Aorta (tissue), 5 donors: ENCODE measurements around the gene CPB1. TPM values are rescaled to one million over a fixed set of nuclear protein-coding genes. Genes with fewer than 3 reads are reported as not detected.

ENCODE experiments used
- ATAC-seq: fragments of 200-7000 bp; cut with Tn5 transposase; one replicate; pipeline ENCODE4 v1.9.1; 2022; ENCODE audit warnings: moderate library complexity; ENCODE audit not compliant: low FRiP score
- DNase-seq, 2 donors: peaks; one replicate each; pipeline ENCODE4 v3.0.0-alpha.2; 2020
- H3K27ac ChIP-seq, 2 donors: one replicate each; pipeline ENCODE4 v1.5.1; 2013; ENCODE audit warnings: low read length in 2 of 2, mild to moderate bottlenecking in 2 of 2, moderate library complexity in 2 of 2, control low read depth in 1 of 2, inconsistent platforms in 1 of 2, low read depth in 1 of 2
- H3K27me3 ChIP-seq, 2 donors: one replicate each; pipeline ENCODE4 v1.6.1; 2013; ENCODE audit warnings: control low read depth in 1 of 2, low read length in 1 of 2, mild to moderate bottlenecking in 1 of 2, moderate library complexity in 1 of 2; ENCODE audit not compliant: insufficient read depth in 2 of 2, control insufficient read depth in 1 of 2
- H3K36me3 ChIP-seq, 2 donors: one replicate each; pipeline ENCODE4 v1.6.1; 2013; ENCODE audit warnings: control low read depth in 1 of 2, low read length in 1 of 2, mild to moderate bottlenecking in 1 of 2; ENCODE audit not compliant: insufficient read depth in 2 of 2, control insufficient read depth in 1 of 2
- H3K4me1 ChIP-seq, 2 donors: one replicate each; pipeline ENCODE4 v1.6.1; 2013; ENCODE audit warnings: low read length in 2 of 2, control low read depth in 1 of 2, mild to moderate bottlenecking in 1 of 2, moderate library complexity in 1 of 2; ENCODE audit not compliant: insufficient read depth in 2 of 2, control insufficient read depth in 1 of 2
- H3K4me3 ChIP-seq, 2 donors: one replicate each; pipeline ENCODE4 v1.5.1; 2013; ENCODE audit warnings: low read length in 2 of 2, control low read depth in 1 of 2, mild to moderate bottlenecking in 1 of 2
- H3K9me3 ChIP-seq: one replicate; pipeline ENCODE4 v1.6.1; 2013; ENCODE audit warnings: mild to moderate bottlenecking, low read length; ENCODE audit not compliant: control insufficient read depth
- WGBS, 2 donors: extraction: QIAGEN DNeasy Blood & Tissue Kit; methylation state at CpG; one replicate each; pipeline ENCODE4 v1.1.7; 2013; 5-methylcytosine and 5-hydroxymethylcytosine counted together
- intact Hi-C, 2 donors: fragments of 100-400 bp; cut with DNase I; formaldehyde crosslinking; loops; one replicate each; pipeline versions ENCODE4 v1.14.2 to v1.15.0; 2022
- polyA plus RNA-seq, 2 donors: library from polyadenylated mRNA; stranded (reverse); fragments of 200-250 nt; gene quantifications; one replicate each; pipeline ENCODE4 v1.2.3, GENCODE V29; 2013
- total RNA-seq, 2 donors: library from RNA; stranded (reverse); fragmentation: NEBNext Ultra II Directional; extraction: Animal tissue kit (Norgen Biotek cat#: 25700); gene quantifications; one replicate each; pipeline ENCODE4 v1.2.1, GENCODE V29; 2021
- donor health status: healthy with polysubstance abuse.
- donor health status: Bipolar disorder and iron deficiency.
- donor health status: DM: no; HTN: no; CAD: no.
- donor health status: DM: no; HTN: no; CAD: no.
- donor health status: DM: yes; HTN: yes; CAD: no.

Gene CPB1
- total and polyA plus RNA-seq, 4 donors: 3.9 to 7.3 (median 6.0) TPM

DNA sequence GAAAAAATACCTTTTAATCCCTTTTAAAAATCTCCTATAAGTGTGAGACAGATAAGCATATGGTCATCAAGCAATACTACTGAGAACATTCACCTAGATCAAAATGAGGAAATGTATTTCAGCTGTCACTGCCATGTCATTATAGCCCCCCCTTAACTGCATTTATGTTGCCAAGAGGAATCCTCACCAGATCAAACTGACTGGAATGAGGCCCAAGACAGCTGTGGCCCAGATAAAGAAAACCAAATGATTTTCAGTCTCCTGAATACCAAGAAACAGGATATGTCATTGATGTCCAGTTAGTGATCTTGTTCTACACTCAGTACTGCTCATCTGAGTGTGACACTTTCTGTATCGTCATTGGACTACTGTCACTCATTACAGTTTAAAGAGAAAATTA is 35.1 kb upstream of the CPB1 start:
- no peak for DNase-seq
- intact Hi-C loops: no loop called here

DNA sequence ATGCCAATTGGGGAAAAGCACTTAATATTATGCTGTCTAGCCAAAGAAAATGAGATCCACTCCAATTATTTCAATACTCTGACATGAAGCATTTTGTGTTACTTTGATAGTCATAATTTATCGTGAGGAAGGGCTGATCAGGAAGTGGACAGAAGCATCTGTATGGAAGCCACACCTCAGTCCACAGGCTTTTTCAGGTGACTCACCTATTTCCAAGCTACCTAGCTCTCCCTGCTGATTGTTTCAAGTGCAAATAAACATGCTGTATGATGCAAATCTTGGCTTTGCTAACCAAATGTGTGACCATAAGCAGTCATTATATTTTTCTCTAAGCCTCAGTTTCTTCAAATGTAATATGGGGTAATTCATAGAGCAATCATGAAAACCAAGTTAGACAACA is 30.8 kb upstream of the CPB1 start:
- no peaks in the 10 kb centered on the region for H3K27me3 ChIP-seq
- no peak for DNase-seq
- no peaks in the 10 kb centered on the region for H3K9me3 ChIP-seq
- no peak overlapping the region for H3K4me3 ChIP-seq
- H3K36me3 ChIP-seq: no peaks in the 10 kb centered on the region
- intact Hi-C loops: no loop called here
- no peaks in the 10 kb centered on the region for H3K4me1 ChIP-seq
- no peak overlapping the region for H3K27ac ChIP-seq
- 47 to 54% methylated on average over 1 of the region's 1 CpG for WGBS, 2 donors
- no peak for ATAC-seq

More for the DNA sequence above, 35.1 kb upstream of the CPB1 start:
- no peaks in the 10 kb centered on the region for H3K36me3 ChIP-seq
- H3K4me3 ChIP-seq: no peak overlapping the region
- no peaks in the 10 kb centered on the region for H3K27me3 ChIP-seq
- H3K4me1 ChIP-seq: no peaks in the 10 kb centered on the region
- 90 to 97% methylated on average over 1 of the region's 1 CpG for WGBS, 2 donors
- ATAC-seq: no peak
- H3K9me3 ChIP-seq: no peaks in the 10 kb centered on the region
- no peak overlapping the region for H3K27ac ChIP-seq

DNA sequence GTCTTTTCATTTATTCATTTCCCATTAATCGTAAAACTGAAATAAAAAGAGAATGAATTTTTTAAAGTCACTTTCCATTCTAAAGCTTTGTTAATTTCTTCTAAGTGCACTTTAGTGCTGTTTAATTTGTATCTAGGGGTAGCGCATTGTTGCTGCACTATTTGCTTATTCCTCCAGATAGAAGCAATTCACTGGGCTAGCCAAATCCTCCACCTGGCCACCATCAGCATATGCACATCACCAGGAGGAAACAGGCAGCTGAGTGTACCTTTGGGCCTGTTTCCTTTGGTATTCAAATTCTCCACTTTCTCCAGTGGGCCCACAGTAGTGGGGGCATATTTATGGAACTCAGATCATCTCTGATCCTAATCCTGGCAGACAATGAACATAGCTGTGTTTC is 29.8 kb upstream of the CPB1 start:
- DNase-seq (no peak), ATAC-seq (no peak)
- Histone ChIP-seq H3K9me3 (no peaks in the 10 kb centered on the region), H3K27ac (no peak overlapping the region), H3K4me1 (no peaks in the 10 kb centered on the region), H3K27me3 (no peaks in the 10 kb centered on the region), H3K36me3 (no peaks in the 10 kb centered on the region), H3K4me3 (no peak overlapping the region)
- WGBS, 2 donors: 87 to 88% methylated on average over 2 of the region's 2 CpGs
- intact Hi-C loops: no loop called here

DNA sequence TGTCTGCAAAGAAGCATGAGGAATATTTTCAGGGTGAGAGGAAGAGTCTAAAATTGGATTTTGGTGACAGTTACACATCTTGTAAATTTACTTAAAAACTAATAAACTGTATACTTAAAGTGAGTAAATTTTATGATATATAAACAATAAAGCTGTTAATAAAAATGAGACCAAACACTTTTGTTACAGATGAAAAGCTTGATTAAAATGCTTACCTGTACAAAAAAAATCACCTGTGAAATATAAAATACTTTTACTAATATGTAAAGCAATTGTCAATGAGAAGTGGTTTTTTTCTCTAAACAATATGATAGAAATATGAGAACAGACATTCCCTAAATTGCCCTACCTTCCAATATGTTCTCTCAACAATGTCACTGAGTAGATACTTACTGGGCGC is 27.2 kb upstream of the CPB1 start:
- DNase-seq: no peak
- H3K9me3 ChIP-seq: no peaks in the 10 kb centered on the region
- intact Hi-C loops: no loop called here
- no peaks in the 10 kb centered on the region for H3K4me1 ChIP-seq
- 90 to 95% methylated on average over 1 of the region's 1 CpG for WGBS, 2 donors
- no peaks in the 10 kb centered on the region for H3K27me3 ChIP-seq
- no peak overlapping the region for H3K4me3 ChIP-seq
- H3K27ac ChIP-seq: no peak overlapping the region
- no peak for ATAC-seq
- no peaks in the 10 kb centered on the region for H3K36me3 ChIP-seq

DNA sequence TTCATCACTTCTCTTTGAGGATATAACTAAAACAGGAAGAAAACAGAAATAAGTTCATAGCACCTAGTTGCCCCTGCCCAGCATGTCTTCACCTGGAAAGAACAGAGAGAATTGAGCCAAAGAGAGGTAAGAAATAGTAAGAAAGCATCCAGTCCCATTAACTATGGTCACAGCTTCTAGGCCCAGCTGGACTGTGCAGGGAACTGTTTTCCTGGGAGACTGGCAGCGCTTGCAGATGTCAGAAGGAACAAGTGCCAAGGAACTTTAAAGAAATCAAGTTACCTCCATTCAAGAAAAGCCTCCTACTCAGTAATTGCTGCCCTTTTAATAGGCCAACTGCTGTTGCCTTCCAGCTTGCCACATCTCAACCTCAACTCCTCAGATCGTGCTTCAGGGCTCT is 17.8 kb upstream of the CPB1 start:
- intact Hi-C loops: no loop called here
- ATAC-seq: no peak

DNA sequence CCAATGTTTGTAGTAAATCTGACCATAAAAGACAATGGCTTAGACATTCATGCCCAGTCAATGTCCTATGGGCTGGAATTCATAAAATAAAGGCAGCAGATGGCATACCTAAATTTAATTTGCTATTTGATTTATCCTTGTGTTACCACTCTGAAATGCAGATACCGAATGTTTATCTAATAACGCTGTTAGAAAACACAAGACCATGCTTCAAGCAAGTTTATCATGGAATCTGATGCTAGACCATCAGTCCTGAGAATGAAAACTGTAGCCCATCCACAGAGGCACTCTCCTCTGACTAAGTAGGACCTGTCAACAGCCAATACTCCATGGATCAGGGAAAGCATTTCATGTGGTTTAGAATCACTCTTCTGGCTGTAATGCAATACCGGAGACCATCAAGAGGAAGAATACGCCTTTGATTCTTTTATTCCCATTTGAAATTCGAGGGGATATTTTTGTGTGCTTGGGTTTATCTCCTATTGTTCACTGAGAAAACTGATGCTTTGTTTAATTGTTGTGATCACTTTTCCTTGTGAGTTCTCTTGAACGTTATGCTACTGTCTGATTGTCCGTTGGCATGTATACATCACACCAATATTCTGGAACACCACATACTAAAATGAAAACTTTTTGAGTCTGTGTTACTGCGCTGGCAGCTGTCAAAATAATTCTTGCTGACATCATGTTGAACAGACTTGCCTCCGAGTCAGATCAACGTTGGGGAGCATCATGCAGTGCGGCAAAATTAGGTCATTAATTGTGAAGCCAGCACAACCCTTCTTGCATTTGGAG is 12.1 kb upstream of the CPB1 start:
- intact Hi-C loops: no loop called here
- Histone ChIP-seq H3K36me3 (no peaks in the 10 kb centered on the region), H3K4me3 (no peak overlapping the region), H3K9me3 (no peaks in the 10 kb centered on the region), H3K4me1 (no peaks in the 10 kb centered on the region), H3K27me3 (no peaks in the 10 kb centered on the region), H3K27ac (no peak overlapping the region)
- no peak for DNase-seq
- WGBS, 2 donors: 43 to 49% methylated on average over 11 of the region's 11 CpGs
- no peak for ATAC-seq

More for the DNA sequence above, 17.8 kb upstream of the CPB1 start:
- DNase-seq: no peak
- Histone ChIP-seq H3K27ac (no peak overlapping the region), H3K36me3 (no peaks in the 10 kb centered on the region), H3K9me3 (no peaks in the 10 kb centered on the region), H3K4me3 (no peak overlapping the region), H3K27me3 (no peaks in the 10 kb centered on the region), H3K4me1 (no peaks in the 10 kb centered on the region)
- WGBS, 2 donors: 46 to 54% methylated on average over 2 of the region's 2 CpGs

DNA sequence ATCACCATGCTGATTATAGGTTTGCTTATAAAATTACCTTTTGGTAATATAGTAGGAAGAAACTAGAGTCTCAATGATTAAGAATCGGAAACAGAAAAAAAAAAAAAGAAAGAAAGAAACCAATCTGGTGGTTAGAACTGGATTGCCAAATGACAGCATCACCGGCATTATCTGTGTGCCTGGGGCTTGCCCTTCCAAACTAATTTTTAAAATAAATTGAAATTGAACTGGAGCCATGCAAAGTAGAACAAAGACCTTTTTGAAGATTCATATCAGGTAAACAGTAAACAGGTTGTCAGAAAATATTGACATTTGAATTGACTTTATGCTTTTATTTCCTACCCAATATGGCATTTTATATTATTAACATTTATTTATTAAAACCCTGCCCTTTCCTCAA is 11.2 kb upstream of the CPB1 start:
- H3K27me3 ChIP-seq: no peaks in the 10 kb centered on the region
- no peaks in the 10 kb centered on the region for H3K4me1 ChIP-seq
- no peak overlapping the region for H3K4me3 ChIP-seq
- no peak overlapping the region for H3K27ac ChIP-seq
- no peaks in the 10 kb centered on the region for H3K9me3 ChIP-seq
- WGBS, 2 donors: 83 to 91% methylated on average over 2 of the region's 2 CpGs
- no peaks in the 10 kb centered on the region for H3K36me3 ChIP-seq
- no peak for ATAC-seq
- DNase-seq: no peak
- intact Hi-C loops: no loop called here

DNA sequence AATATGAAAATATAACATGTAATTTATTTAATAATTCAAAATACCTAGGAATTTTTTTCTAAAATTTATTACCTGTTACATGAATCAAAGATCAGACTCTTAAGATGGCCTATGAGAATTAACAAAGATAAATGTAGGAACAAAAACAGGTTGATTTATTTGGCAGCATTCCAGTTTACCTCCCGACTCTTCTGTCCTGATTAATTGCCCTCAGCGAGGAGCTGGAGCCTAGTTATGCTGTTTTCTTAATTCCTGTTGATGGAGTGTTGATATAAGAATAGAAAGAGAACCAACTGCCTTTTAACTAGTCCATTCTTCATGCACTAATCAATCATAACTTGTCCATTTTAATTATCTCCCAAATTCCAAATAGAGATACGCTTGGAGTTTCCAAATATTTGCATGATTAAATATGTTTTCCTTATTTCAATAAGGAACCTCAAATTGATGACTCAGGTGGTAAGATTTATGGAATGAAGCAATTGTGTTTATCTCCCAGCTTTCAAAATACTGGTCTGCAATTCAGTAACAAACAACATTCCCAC is 10.6 kb upstream of the CPB1 start:
- Histone ChIP-seq H3K36me3 (no peaks in the 10 kb centered on the region), H3K27me3 (no peaks in the 10 kb centered on the region), H3K4me3 (no peak overlapping the region), H3K4me1 (no peaks in the 10 kb centered on the region), H3K9me3 (no peaks in the 10 kb centered on the region), H3K27ac (no peak overlapping the region)
- no peak for ATAC-seq
- 11 to 14% methylated on average over 3 of the region's 3 CpGs for WGBS, 2 donors
- DNase-seq: no peak
- intact Hi-C loops: no loop called here
